Stimulated activated CD8-positive, alpha-beta memory T cell treated with anti-CD3 and anti-CD28 coated beads, Interleukin-12 subunit alpha, Interleukin-12 subunit beta, amount 100 ng/mL, for 1 hour (primary cell): ENCODE measurements around the gene EFNB2.

ENCODE experiments used
- DNase-seq: peaks from one replicate; pipeline ENCODE4 v3.0.0-alpha.2; 2020; ENCODE audit warnings: low read depth

Gene EFNB2

GRCh38 chr13:106499896-106500295 is 35.6 kb downstream of the EFNB2 start:
- no peak for DNase-seq

- DNase-seq = no peak
Observed at GRCh38 chr13:106499113-106499512, 36.3 kb downstream of the EFNB2 start.

- DNase-seq = no peak
Observed at GRCh38 chr13:106498571-106498970, 36.9 kb downstream of the EFNB2 start.

DNA sequence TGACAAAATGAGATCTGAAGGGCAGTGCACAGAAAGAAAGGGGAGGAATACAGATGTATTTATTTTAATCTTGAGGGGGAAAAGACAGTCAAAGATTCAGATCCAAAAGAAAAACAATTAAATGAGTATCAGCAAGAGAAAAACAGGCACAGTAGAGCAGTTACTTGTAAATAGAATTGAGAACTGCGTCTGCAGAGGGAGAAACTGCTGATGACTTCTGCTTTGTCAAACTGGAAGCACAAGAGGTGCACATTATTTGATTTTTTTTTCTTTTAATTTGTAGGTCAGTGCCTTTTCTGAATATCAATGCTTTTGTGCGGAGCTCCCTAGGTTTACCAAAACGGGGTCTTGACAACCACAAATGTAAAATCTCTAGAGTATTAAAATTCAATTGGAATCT is 37.3 kb downstream of the EFNB2 start:
- DNase-seq = no peak

DNA sequence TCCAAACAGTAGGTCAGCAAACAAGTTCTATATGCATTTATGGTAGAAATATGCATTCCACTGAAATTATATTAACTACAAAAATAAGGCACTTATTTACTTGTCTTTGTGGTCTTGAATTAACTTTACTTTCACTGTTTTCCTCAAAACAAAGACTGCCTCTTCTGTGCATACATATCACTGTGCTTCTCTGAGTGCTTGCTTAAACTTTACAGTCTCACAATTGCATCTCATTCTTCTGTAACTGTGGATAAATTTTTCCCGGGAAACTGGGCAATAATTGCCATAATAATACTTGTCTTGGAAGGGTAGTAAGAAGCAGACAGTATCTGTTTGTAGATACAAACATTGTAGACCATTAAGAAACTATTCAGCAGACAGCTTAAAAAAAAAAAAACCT is 38.4 kb downstream of the EFNB2 start:
- DNase-seq = no peak

- no peak for DNase-seq
Observed at GRCh38 chr13:106496072-106496997, 39.1 kb downstream of the EFNB2 start.

- no peak for DNase-seq
Observed at GRCh38 chr13:106494936-106495335, 40.5 kb downstream of the EFNB2 start.

- DNase-seq = no peak
Observed at GRCh38 chr13:106494506-106494905, 41.0 kb downstream of the EFNB2 start.

- DNase-seq = no peak
Observed at GRCh38 chr13:106493533-106494220, 41.8 kb downstream of the EFNB2 start.

GRCh38 chr13:106492588-106493475 is 42.6 kb downstream of the EFNB2 start:
- DNase-seq = no peak

DNA sequence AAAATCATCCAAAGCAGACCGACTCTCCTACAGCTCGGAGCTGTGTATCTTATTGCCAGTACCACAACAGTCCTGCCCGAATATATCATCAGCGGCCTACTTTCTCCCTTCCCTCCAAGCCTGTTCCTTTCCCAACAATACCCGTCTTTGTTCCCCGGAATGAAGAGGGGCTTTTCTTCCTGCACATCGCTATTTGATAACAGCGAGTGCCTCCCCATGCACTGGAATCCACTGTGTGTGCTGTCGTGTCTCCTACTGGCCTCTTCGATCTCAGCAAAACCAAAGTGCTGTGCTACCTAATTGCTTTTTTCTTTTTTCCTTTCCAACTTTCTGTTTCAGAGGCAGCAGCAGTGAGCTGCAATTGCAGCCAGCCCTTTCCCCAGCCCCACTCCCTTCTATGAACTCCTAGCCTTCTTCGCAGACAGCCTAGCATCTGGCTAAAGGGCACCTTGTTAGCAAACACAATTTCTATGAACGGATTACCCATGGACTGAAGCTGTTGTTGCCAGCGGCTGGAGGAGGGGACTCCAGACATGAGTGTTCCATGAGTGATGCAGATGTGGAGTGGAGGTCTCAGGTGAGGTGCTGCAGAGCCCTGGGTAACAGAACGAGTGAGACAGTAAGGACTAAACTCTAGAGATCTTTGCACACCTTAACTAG is 43.4 kb downstream of the EFNB2 start:
- DNase-seq = no peak

DNA sequence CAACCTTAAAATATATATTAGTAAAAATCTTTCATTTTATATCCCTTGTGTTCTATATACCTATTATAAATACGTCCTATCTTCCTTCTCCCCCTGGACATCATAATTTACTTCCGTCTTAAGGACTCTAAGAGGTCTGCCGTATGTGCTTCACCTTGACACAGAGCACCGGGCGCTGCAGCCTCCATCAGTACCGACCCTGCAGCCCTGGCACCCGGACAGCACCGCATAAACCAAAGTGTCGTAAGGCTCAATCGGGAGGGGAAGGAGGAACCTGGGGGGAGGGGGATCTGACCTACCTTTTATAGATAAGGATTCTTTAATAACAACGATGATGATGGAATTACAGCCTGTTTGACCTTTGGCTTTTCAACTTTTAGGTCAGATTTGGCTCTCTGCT is 44.0 kb downstream of the EFNB2 start:
- DNase-seq = no peak

DNA sequence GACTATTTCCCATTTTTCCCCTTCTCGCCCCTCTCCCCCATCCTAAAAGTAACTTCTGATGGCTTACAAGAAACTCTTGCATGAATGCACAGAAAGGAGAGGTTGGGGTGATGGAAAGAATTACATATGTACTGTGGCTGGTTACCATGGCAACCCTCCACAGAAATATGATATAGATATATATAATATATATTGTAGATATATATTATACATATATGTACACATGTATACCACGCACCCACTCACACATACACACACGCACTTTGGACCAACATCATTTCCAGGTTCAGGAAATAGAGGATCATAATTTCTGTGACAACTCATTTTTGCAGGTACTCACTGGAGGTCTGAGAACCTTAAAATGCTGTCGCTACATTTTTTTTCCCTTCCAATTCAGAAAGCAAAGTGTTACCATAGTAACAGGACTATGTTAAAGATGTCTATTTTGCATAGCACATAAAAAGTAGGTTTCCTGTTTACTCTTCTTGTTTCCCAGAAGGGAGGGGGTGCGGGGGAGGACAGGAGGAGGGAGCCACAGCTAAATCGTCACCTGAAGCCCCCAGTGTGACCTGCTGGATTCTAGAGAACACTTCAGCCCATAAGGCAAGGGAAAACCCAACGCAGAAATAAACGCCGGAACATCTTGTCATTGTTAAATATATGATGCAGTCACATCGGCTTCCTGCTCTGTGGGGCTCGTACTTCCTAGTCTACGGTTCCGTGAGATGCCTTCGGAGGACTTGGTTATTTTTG is 44.7 kb downstream of the EFNB2 start:
- DNase-seq = no peak

DNA sequence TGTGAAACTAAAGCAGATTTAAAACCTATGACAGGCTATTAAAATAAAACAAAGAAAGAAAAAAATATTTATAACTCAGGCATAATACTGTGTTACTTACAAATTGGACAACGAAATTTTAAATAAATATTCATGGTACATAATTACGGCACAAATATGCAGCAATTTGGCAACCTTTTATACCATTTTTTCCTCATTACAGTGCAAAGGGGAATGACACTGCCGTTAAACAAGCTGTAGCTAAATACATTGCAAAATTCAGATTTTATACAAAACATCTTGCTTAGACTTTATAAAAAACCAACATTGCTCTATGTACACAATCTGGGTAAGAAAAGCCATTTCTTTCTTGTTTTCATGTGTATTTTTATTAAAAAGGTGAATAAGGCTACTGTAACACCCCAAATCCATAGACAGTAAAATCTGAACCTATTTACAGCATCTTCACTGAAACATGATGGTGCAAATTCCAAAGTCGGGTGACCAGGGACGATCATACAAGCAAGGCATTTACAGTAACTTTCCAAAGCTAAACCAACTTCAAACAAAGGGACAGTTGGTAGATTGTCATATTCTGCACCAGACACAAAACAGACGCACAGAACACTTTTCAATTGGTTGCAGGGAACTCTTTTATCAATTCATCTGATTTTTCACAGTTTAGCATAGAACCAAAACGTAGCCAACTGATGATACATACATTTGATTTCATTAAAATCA is 45.5 kb downstream of the EFNB2 start:
- no peak for DNase-seq

GRCh38 chr13:106488686-106489085 is 46.8 kb downstream of the EFNB2 start:
- DNase-seq = no peak

DNA sequence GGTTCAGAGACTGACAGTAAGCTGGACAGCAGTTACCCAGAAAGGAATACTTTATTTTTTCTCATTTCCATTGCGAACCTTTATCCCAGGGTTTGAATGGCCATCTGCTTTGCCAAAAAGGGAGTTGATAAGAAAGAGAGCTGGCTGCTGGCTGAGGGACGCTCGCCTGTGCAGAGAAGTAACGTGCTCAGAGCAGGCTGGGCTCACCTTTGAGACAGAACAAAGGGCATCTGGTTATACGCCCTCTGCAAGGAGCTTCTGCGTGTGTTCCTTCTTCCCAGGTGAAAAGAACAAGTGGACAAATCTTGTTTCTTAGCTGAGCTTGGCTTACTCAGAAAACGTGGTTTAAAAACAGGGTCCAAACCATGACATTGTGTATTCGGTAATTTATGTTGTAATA is 47.4 kb downstream of the EFNB2 start:
- DNase-seq = no peak

- no peak for DNase-seq
Observed at GRCh38 chr13:106487129-106487528, 48.3 kb downstream of the EFNB2 start.

- DNase-seq = no peak
Observed at GRCh38 chr13:106486287-106486686, 49.2 kb downstream of the EFNB2 start.

DNA sequence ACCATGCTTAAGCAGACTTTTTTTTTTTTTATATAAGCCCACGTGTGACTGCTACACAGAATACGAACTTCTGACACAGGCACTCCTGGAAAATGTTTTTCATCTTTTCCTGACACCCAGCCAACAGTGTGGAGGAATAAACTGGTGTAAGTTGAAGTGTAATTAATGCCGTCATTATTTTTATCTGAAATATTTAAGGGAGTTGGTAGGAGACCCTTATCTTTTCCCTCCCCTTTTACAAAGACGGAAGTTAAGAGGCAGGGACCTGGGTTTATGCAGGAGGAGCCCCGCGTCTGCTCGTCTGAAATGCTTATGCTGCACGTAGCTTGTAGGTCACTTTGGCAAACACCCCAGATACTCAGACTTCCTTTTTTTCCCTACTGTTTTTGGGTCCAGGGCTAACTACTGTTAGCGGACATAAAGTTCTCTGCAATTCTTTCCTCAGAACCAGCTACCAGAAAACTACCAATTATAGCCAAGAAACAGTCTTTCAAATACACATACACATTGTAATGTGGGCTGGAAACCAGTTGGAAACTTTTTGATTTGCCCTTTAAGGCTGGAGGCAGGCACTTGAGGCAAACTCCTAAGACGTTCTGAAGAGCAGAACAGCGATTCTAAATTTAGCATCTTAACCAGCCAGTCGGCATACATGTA is 50.8 kb downstream of the EFNB2 start:
- DNase-seq = no peak

DNA sequence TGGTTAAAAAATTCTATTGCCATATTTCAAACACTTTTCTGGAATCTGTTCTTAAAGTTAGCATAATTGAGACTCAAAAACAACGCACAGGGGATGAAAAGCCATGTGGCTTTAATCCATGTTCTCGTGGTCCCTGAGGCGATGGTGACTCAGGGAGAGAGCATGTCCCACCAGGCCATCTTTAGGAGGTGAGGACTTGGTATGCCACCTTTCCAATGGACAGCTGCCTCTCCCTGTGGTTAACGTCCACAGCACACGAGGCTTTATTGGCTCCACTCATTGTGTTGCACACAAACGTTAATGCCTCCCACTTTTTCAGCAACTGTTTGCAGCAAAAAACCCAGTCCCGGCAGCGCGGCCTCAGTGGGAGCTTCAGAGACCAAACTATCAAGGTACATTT is 51.4 kb downstream of the EFNB2 start:
- no peak for DNase-seq
